A549 (cell line): ENCODE measurements around the gene NRXN3. TPM values are rescaled to one million over a fixed set of nuclear protein-coding genes. Genes with fewer than 3 reads are reported as not detected.

Experiments used
- ATAC-seq, 2 experiments: fragments of 200-7000 bp in 1 of 2; fragments of >200 bp in 1 of 2; cut with Nextera tagmentation in 1 of 2; cut with Tn5 transposase in 1 of 2; 3 replicates each; pipeline versions ENCODE4 v1.8.0 to v1.9.1; 2018 to 2020; ENCODE audit warnings: mild to moderate bottlenecking in 1 of 2, moderate library complexity in 1 of 2
- CTCF ChIA-PET: fragments of 300-600 bp; sonication (Branson Sonifier 250); formaldehyde crosslinking; extraction: SDS; loops from one replicate; lab custom pipeline; 2021; ENCODE audit warnings: antibody characterized with exemption, inconsistent platforms; lab: Yijun Ruan, JAX
- POLR2A ChIA-PET: fragments of 350-600 bp; formaldehyde crosslinking; extraction: SDS; loops from one replicate; lab custom pipeline; 2021; ENCODE audit warnings: antibody characterized with exemption, inconsistent platforms; lab: Yijun Ruan, JAX
- DNase-seq, 2 experiments: peaks; one replicate each; pipeline versions ENCODE4 v3.0.0 to v3.0.0-alpha.2; 2011 to 2016; ENCODE audit warnings: low read depth in 1 of 2, low spot score in 1 of 2
- FAIRE-seq: peaks from 2 replicates; lab custom pipeline; 2011; peaks lifted over from hg19 to GRCh38; lab: Jason Lieb, UNC
- H3K27ac ChIP-seq, 2 experiments: fragments of >200 bp; sonication (Bioruptor Twin); formaldehyde crosslinking; 3 replicates each; pipeline ENCODE4 v1.5.1; 2016 to 2017
- H3K4me1 ChIP-seq: fragments of >200 bp; sonication (Bioruptor Twin); formaldehyde crosslinking; 3 replicates; pipeline ENCODE4 v1.6.1; 2016
- H3K4me2 ChIP-seq: fragments of >200 bp; sonication (Bioruptor Twin); formaldehyde crosslinking; 3 replicates; pipeline ENCODE4 v1.6.1; 2016
- H3K4me3 ChIP-seq: fragments of >200 bp; sonication (Bioruptor Twin); formaldehyde crosslinking; 3 replicates; pipeline ENCODE4 v1.5.1; 2016
- H3K9me3 ChIP-seq: fragments of >200 bp; sonication (Bioruptor Twin); formaldehyde crosslinking; 3 replicates; pipeline ENCODE4 v1.6.1; 2016
- ATOH8 ChIP-seq: fragments of 250-450 bp; sonication (Bioruptor Pico); IDR thresholded peaks from 2 replicates; pipeline ENCODE4 v1.5.0; 2020; ENCODE audit warnings: low read depth, mild to moderate bottlenecking, moderate library complexity
- CBX8 ChIP-seq: fragments of 200-600 bp; sonication (generic); IDR thresholded peaks from 2 replicates; pipeline ENCODE4 v1.6.1; 2016
- CHD2 ChIP-seq: fragments of 150-350 bp; IDR thresholded peaks from 2 replicates; pipeline ENCODE4 v1.6.1; 2014; ENCODE audit warnings: low read length; ENCODE audit not compliant: partially characterized antibody
- CHD4 ChIP-seq: fragments of 200-600 bp; sonication (generic); IDR thresholded peaks from 2 replicates; pipeline ENCODE4 v1.6.1; 2016; ENCODE audit warnings: antibody characterized with exemption, mild to moderate bottlenecking, borderline replicate concordance
- EHF ChIP-seq: fragments of 250-450 bp; sonication (Bioruptor Pico); IDR thresholded peaks from 2 replicates; pipeline ENCODE4 v1.5.0; 2020; ENCODE audit warnings: mild to moderate bottlenecking
- EHMT2 ChIP-seq: fragments of 200-600 bp; sonication (generic); IDR thresholded peaks from 2 replicates; pipeline ENCODE4 v1.6.1; 2016; ENCODE audit warnings: antibody characterized with exemption, low read depth, mild to moderate bottlenecking, moderate library complexity
- ELK1 ChIP-seq: fragments of 150-350 bp; IDR thresholded peaks from 2 replicates; pipeline ENCODE4 v1.6.1; 2014; ENCODE audit warnings: low read depth, mild to moderate bottlenecking, low read length
- EP300 ChIP-seq, 2 experiments: fragments of >200 bp; sonication (Bioruptor Twin); formaldehyde crosslinking; IDR thresholded peaks; 2 replicates in 1 of 2; 3 replicates in 1 of 2; pipeline ENCODE4 v1.6.1; 2016 to 2017
- ESRRA ChIP-seq: fragments of 150-350 bp; IDR thresholded peaks from 2 replicates; pipeline ENCODE4 v1.6.1; 2014; ENCODE audit warnings: mild to moderate bottlenecking, low read length, borderline replicate concordance
- FOSL2 ChIP-seq, 2 experiments: fragments of 450-650 bp in 1 of 2; fragments of >200 bp in 1 of 2; sonication (Bioruptor Twin) in 1 of 2; formaldehyde crosslinking; IDR thresholded peaks; 2 replicates each; pipeline versions ENCODE4 v1.5.0 to v1.6.1; 2016 to 2020; ENCODE audit warnings: mild to moderate bottlenecking in 1 of 2, moderate library complexity in 1 of 2
- HOXA7 ChIP-seq: fragments of 250-450 bp; sonication (Bioruptor Pico); IDR thresholded peaks from 2 replicates; pipeline ENCODE4 v1.5.0; 2020; ENCODE audit warnings: mild to moderate bottlenecking, moderate library complexity
- HOXB13 ChIP-seq: fragments of 250-450 bp; sonication (Bioruptor Pico); IDR thresholded peaks from 2 replicates; pipeline ENCODE4 v1.5.0; 2020; ENCODE audit warnings: low read depth, mild to moderate bottlenecking, moderate library complexity
- HOXB5 ChIP-seq: fragments of 250-450 bp; sonication (Bioruptor Pico); IDR thresholded peaks from 2 replicates; pipeline ENCODE4 v1.5.0; 2020; ENCODE audit warnings: mild to moderate bottlenecking, moderate library complexity
- JUN ChIP-seq, 2 experiments: fragments of >200 bp; sonication (Bioruptor Twin); formaldehyde crosslinking; IDR thresholded peaks; 2 replicates in 1 of 2; 3 replicates in 1 of 2; pipeline ENCODE4 v1.6.1; 2016 to 2017
- KDM1A ChIP-seq: fragments of 200-600 bp; sonication (generic); IDR thresholded peaks from 2 replicates; pipeline ENCODE4 v1.6.1; 2016; ENCODE audit warnings: low read depth, mild to moderate bottlenecking
- MAZ ChIP-seq: fragments of 150-350 bp; IDR thresholded peaks from 2 replicates; pipeline ENCODE4 v1.6.1; 2014; ENCODE audit warnings: antibody characterized with exemption, low read depth, low read length, borderline replicate concordance
- NPAS2 ChIP-seq: fragments of 250-450 bp; sonication (Bioruptor Pico); IDR thresholded peaks from 2 replicates; pipeline ENCODE4 v1.8.0; 2022; ENCODE audit warnings: mild to moderate bottlenecking, moderate library complexity, borderline replicate concordance
- NR3C1 ChIP-seq: fragments of >200 bp; sonication (Bioruptor Twin); formaldehyde crosslinking; IDR thresholded peaks from 3 replicates; pipeline ENCODE4 v1.6.1; 2017
- PHF8 ChIP-seq: fragments of 200-600 bp; sonication (generic); IDR thresholded peaks from 2 replicates; pipeline ENCODE4 v1.6.1; 2016; ENCODE audit warnings: low read depth, mild to moderate bottlenecking, antibody characterized with exemption, moderate library complexity, borderline replicate concordance
- POLR2AphosphoS2 ChIP-seq: conservative IDR thresholded peaks from 2 replicates; pipeline ENCODE4 v1.6.1; 2012; ENCODE audit warnings: low read length, improper control_type of control experiment, inconsistent platforms
- RARB ChIP-seq: fragments of 250-450 bp; sonication (Bioruptor Pico); IDR thresholded peaks from 2 replicates; pipeline ENCODE4 v1.8.0; 2021; ENCODE audit warnings: mild to moderate bottlenecking, moderate library complexity
- REST ChIP-seq: fragments of 200-600 bp; sonication (generic); IDR thresholded peaks from 2 replicates; pipeline ENCODE4 v1.6.1; 2016; ENCODE audit warnings: antibody characterized with exemption, mild to moderate bottlenecking, moderate library complexity
- RNF2 ChIP-seq: fragments of 200-600 bp; sonication (generic); IDR thresholded peaks from 2 replicates; pipeline ENCODE4 v1.6.1; 2016; ENCODE audit warnings: low read depth, mild to moderate bottlenecking, antibody characterized with exemption, moderate library complexity, borderline replicate concordance
- TFCP2L1 ChIP-seq: fragments of 250-450 bp; sonication (Bioruptor Pico); IDR thresholded peaks from 2 replicates; pipeline ENCODE4 v1.5.0; 2021; ENCODE audit warnings: mild to moderate bottlenecking
- USF2 ChIP-seq: fragments of 450-650 bp; IDR thresholded peaks from 2 replicates; pipeline ENCODE4 v1.6.1; 2014; ENCODE audit warnings: antibody characterized with exemption
- ZC3H11A ChIP-seq: fragments of 450-650 bp; IDR thresholded peaks from 2 replicates; pipeline ENCODE4 v1.6.1; 2014; ENCODE audit warnings: antibody characterized with exemption, mild to moderate bottlenecking
- ZNF302 ChIP-seq: fragments of 250-450 bp; sonication (Bioruptor Pico); IDR thresholded peaks from 2 replicates; pipeline ENCODE4 v1.9.0; 2021; ENCODE audit warnings: inconsistent platforms, mild to moderate bottlenecking, moderate library complexity
- WGBS: methylation state at CpG from one replicate; pipeline ENCODE4 v1.1.6; 2017; ENCODE audit errors: missing lambda C conversion rate; 5-methylcytosine and 5-hydroxymethylcytosine counted together
- polyA plus RNA-seq, 4 experiments: library from polyadenylated mRNA; depleted of rRNA in 3 of 4; stranded (reverse); fragments of >200 nt; fragmentation: RNase III in 1 of 4; extraction: RNeasy Plus Mini Kit Qiagen cat#74134 plus additional on column Dnase treatment in 1 of 4; gene quantifications; 2 replicates in 3 of 4; 3 replicates in 1 of 4; pipeline ENCODE4 v1.2.3, GENCODE V29; 2011 to 2017

NRXN3 gene
- polyA plus RNA-seq, 2 of the 4 experiments (the other 2 are of a cell fraction) = 0.62 to 2.3 TPM

- WGBS = 38% methylated on average over 3 of the region's 3 CpGs
- no peak for TF ChIP-seq HOXA7 (CRISPR knock-in tag)
- TF ChIP-seq CBX8 = no peak
- TF ChIP-seq CHD4 = no peak
- TF ChIP-seq FOSL2 (IDR thresholded peaks at IDR 0.05) = no peak
- TF ChIP-seq FOSL2 (CRISPR knock-in tag; IDR thresholded peaks at IDR 0.05) = no peak
- TF ChIP-seq EHF (CRISPR knock-in tag) = no peak
- TF ChIP-seq HOXB5 = no peak
- no peak for TF ChIP-seq EP300 (IDR thresholded peaks at IDR 0.05)
- no peak for TF ChIP-seq JUN (IDR thresholded peaks at IDR 0.05)
- no peak for TF ChIP-seq TFCP2L1 (CRISPR knock-in tag)
- no peak for TF ChIP-seq PHF8
- no peak for TF ChIP-seq POLR2AphosphoS2
- no peak for TF ChIP-seq RARB
- no peak for TF ChIP-seq ZNF302
- TF ChIP-seq REST = no peak
- TF ChIP-seq ESRRA = no peak
- no peak for TF ChIP-seq KDM1A
- TF ChIP-seq ELK1 = no peak
- TF ChIP-seq NPAS2 (CRISPR knock-in tag) = no peak
- TF ChIP-seq USF2 = no peak
- no peak for TF ChIP-seq NR3C1
- ChIA-PET POLR2A (no interaction called here), CTCF (no interaction called here)
- H3K27ac ChIP-seq = no peak overlapping the region
- H3K4me3 ChIP-seq = no peak overlapping the region
- no peaks in the 10 kb centered on the region for H3K4me1 ChIP-seq
- H3K9me3 ChIP-seq = no peaks in the 10 kb centered on the region
- FAIRE-seq (no peak), ATAC-seq (no peak), DNase-seq (no peak)
- H3K4me2 ChIP-seq = no peak overlapping the region
Measured at GRCh38 chr14:78851189-78851588, 681.0 kb downstream of the NRXN3 start.

GRCh38 chr14:78852040-78852439 is 681.9 kb downstream of the NRXN3 start:
- Histone ChIP-seq H3K27ac (no peak overlapping the region), H3K4me2 (no peak overlapping the region), H3K4me3 (no peak overlapping the region), H3K4me1 (no peaks in the 10 kb centered on the region), H3K9me3 (no peaks in the 10 kb centered on the region)
- 4% methylated on average over 1 of the region's 1 CpG for WGBS
- FAIRE-seq (no peak), DNase-seq (no peak), ATAC-seq (no peak)
- TF ChIP-seq HOXB5 (no peak), MAZ (no peak), EHMT2 (no peak), CHD2 (no peak), FOSL2 (IDR thresholded peaks at IDR 0.05) (no peak), FOSL2 (CRISPR knock-in tag; IDR thresholded peaks at IDR 0.05) (no peak), RNF2 (no peak), HOXA7 (CRISPR knock-in tag) (no peak), USF2 (no peak), HOXB13 (CRISPR knock-in tag) (no peak), ATOH8 (CRISPR knock-in tag) (no peak), ZC3H11A (no peak), REST (no peak)
- ChIA-PET CTCF (no interaction called here), POLR2A (no interaction called here)
